Endothelial cell of coronary artery (primary cell): ENCODE data around the gene MXRA8. TPM values are rescaled to one million over a fixed set of nuclear protein-coding genes. Genes with fewer than 3 reads are reported as not detected.

Experiments used
- total RNA-seq: library from RNA; depleted of rRNA; stranded (reverse); fragments of >200 nt; gene quantifications from 2 replicates; pipeline ENCODE4 v1.2.3, GENCODE V29; 2014

MXRA8 gene, protein sequence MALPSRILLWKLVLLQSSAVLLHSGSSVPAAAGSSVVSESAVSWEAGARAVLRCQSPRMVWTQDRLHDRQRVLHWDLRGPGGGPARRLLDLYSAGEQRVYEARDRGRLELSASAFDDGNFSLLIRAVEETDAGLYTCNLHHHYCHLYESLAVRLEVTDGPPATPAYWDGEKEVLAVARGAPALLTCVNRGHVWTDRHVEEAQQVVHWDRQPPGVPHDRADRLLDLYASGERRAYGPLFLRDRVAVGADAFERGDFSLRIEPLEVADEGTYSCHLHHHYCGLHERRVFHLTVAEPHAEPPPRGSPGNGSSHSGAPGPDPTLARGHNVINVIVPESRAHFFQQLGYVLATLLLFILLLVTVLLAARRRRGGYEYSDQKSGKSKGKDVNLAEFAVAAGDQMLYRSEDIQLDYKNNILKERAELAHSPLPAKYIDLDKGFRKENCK
- total RNA-seq, result 0.63 and 6.3 TPM in 2 replicates

GRCh38 chr1:1358433-1359271 lies at the start of gene MXRA8:
Gene MXRA8, minus strand, starts transcription at chr1:1358555. Its CDS starts 51 bp downstream, at chr1:1358504.

GRCh38 chr1:1406821-1407635 lies 48.7 kb upstream of the MXRA8 start, which contains the start of gene MRPL20:
Gene MRPL20, minus strand, starts transcription at chr1:1407293. Its CDS starts 76 bp downstream, at chr1:1407217.

GRCh38 chr1:1399187-1399871 lies 41.0 kb upstream of the MXRA8 start, which contains the start of gene CCNL2:
Gene CCNL2, minus strand, starts transcription at chr1:1399335. Its CDS starts 29 bp downstream, at chr1:1399306.

GRCh38 chr1:1374929-1375662 lies 16.7 kb upstream of the MXRA8 start, which contains the start of gene AURKAIP1:
Gene AURKAIP1, minus strand, starts transcription at chr1:1375207. Its CDS starts 451 bp downstream, at chr1:1374756.

DNA sequence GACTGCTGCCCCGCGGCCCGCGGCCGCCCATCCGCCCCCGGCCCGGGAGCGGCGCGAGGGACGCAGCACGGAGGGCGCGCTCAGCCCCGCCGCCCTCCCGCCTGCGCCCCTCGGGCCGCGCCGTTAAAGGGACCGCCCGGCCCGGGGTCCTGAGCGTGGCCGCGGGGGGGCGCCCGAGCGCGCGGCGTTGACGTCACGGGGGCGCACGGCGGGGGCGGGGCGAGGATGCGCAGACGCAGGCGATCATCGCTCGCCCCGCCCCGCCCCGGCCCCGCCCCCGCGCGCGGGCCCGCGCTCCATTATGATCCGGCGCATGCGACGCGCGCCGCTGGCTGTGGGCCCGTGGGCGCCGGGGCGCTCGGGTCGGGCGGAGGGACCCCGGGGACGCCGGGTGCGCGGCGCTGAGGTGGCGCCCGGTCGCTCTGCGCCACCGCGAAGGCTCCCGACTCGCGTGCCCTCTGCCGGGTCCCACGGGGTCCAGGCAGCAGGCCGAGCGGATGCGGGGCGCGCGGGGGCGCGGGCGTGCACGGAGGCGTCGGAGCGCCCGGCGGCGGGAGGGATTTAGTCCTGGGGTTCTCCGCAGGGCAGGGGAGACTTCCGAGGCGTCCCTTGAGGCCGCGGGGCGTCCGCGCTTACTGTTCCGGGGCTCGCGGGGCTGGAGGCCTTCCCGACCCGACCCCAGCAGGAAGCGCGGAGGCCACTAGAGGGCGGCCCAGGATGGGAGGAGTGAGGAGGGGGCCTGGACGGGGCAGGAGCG lies 8.9 kb downstream of the MXRA8 start, which contains the start of gene DVL1:
TSS of gene DVL1 (minus strand) at position 163 of the 757 bp plus-strand sequence. CDS start 353 bp downstream, outside the sequence.

DNA sequence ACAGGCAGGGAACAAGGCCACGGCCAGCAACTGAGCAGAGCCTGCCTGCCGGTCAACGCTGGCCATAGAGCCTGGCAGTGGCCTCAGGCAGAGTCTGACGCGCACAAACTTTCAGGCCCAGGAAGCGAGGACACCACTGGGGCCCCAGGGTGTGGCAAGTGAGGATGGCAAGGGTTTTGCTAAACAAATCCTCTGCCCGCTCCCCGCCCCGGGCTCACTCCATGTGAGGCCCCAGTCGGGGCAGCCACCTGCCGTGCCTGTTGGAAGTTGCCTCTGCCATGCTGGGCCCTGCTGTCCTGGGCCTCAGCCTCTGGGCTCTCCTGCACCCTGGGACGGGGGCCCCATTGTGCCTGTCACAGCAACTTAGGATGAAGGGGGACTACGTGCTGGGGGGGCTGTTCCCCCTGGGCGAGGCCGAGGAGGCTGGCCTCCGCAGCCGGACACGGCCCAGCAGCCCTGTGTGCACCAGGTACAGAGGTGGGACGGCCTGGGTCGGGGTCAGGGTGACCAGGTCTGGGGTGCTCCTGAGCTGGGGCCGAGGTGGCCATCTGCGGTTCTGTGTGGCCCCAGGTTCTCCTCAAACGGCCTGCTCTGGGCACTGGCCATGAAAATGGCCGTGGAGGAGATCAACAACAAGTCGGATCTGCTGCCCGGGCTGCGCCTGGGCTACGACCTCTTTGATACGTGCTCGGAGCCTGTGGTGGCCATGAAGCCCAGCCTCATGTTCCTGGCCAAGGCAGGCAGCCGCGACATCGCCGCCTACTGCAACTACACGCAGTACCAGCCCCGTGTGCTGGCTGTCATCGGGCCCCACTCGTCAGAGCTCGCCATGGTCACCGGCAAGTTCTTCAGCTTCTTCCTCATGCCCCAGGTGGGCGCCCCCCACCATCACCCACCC lies 27.0 kb downstream of the MXRA8 start, which contains the start of gene TAS1R3:
TSS of gene TAS1R3 (plus strand) at position 213 of the 898 bp plus-strand sequence. CDS start at position 279, 66 bp downstream.

GRCh38 chr1:1324524-1325287 lies 33.6 kb downstream of the MXRA8 start, which contains the start of the genes CPTP and INTS11:
Gene CPTP, plus strand, starts transcription at chr1:1324802. Its CDS starts 2,109 bp downstream, at chr1:1326911.
Gene INTS11, minus strand, starts transcription at chr1:1324660. Its CDS starts 52 bp downstream, at chr1:1324608.

GRCh38 chr1:1307923-1308755 lies 50.2 kb downstream of the MXRA8 start, which contains the start of the genes ACAP3 and PUSL1:
Gene ACAP3, minus strand, starts transcription at chr1:1307930. Its CDS starts 115 bp downstream, at chr1:1307815.
Gene PUSL1, plus strand, starts transcription at chr1:1308597. Its CDS starts 47 bp downstream, at chr1:1308644.

Other genes with a start within 250 kb of the MXRA8 start
- 4.3 and 5.5 TPM in 2 replicates for gene C1orf159, start 242.5 kb downstream of the MXRA8 start, total RNA-seq
- not detected in 2 replicates for gene TTLL10, start 184.7 kb downstream of the MXRA8 start, total RNA-seq
- gene TNFRSF18, start 152.0 kb downstream of the MXRA8 start, total RNA-seq, result 0.28 TPM in 1 of 2 replicates, not detected in the other
- 0.63 and 1.6 TPM in 2 replicates for gene TNFRSF4, start 144.4 kb downstream of the MXRA8 start, total RNA-seq
- gene SDF4, start 126.6 kb downstream of the MXRA8 start, total RNA-seq, result 91.0 and 126 TPM in 2 replicates
- gene B3GALT6, start 126.3 kb downstream of the MXRA8 start, total RNA-seq, result 23.4 and 30.0 TPM in 2 replicates
- gene C1QTNF12, start 111.8 kb downstream of the MXRA8 start, total RNA-seq, result 0.45 and 0.85 TPM in 2 replicates
- 31.8 and 39.7 TPM in 2 replicates for gene UBE2J2, start 84.7 kb downstream of the MXRA8 start, total RNA-seq
- 0.27 and 0.66 TPM in 2 replicates for gene SCNN1D, start 78.1 kb downstream of the MXRA8 start, total RNA-seq
- gene ACAP3, start 50.6 kb downstream of the MXRA8 start, total RNA-seq, result 22.7 and 37.0 TPM in 2 replicates
- 12.5 and 13.0 TPM in 2 replicates for gene PUSL1, start 50.0 kb downstream of the MXRA8 start, total RNA-seq
- gene INTS11, start 33.9 kb downstream of the MXRA8 start, total RNA-seq, result 71.9 and 89.6 TPM in 2 replicates
- gene CPTP, start 33.8 kb downstream of the MXRA8 start, total RNA-seq, result 11.4 and 11.6 TPM in 2 replicates
- gene TAS1R3, start 27.3 kb downstream of the MXRA8 start, total RNA-seq, result 0.18 and 0.19 TPM in 2 replicates
- 41.9 and 101 TPM in 2 replicates for gene DVL1, start 9.1 kb downstream of the MXRA8 start, total RNA-seq
- 91.8 and 109 TPM in 2 replicates for gene AURKAIP1, start 16.7 kb upstream of the MXRA8 start, total RNA-seq
- 80.2 and 143 TPM in 2 replicates for gene CCNL2, start 40.8 kb upstream of the MXRA8 start, total RNA-seq
- 103 and 128 TPM in 2 replicates for gene MRPL20, start 48.7 kb upstream of the MXRA8 start, total RNA-seq
- under 0.01 and 0.09 TPM in 2 replicates for gene ANKRD65, start 62.7 kb upstream of the MXRA8 start, total RNA-seq
- 4.4 and 11.1 TPM in 2 replicates for gene VWA1, start 77.1 kb upstream of the MXRA8 start, total RNA-seq
- under 0.01 TPM in 1 of 2 replicates, not detected in the other for gene ATAD3C, start 91.1 kb upstream of the MXRA8 start, total RNA-seq
- 16.4 and 26.7 TPM in 2 replicates for gene ATAD3B, start 113.2 kb upstream of the MXRA8 start, total RNA-seq
- 38.3 and 56.9 TPM in 2 replicates for gene ATAD3A, start 153.6 kb upstream of the MXRA8 start, total RNA-seq
- 2.8 and 3.1 TPM in 2 replicates for gene TMEM240, start 182.1 kb upstream of the MXRA8 start, total RNA-seq
- gene SSU72, start 216.3 kb upstream of the MXRA8 start, total RNA-seq, result 55.5 and 64.9 TPM in 2 replicates
- 0.47 and 0.54 TPM in 2 replicates for gene FNDC10, start 241.6 kb upstream of the MXRA8 start, total RNA-seq